ENCODE measurements around the gene TSHR. TPM values are rescaled to one million over a fixed set of nuclear protein-coding genes. Genes with fewer than 3 reads are reported as not detected.

The TSHR gene
- total and polyA plus RNA-seq, 2 experiments from 2014 or later, result 0.83 TPM; not detected in 1

- TF ChIP-seq CTCF (IDR thresholded peaks at IDR 0.05; ENCODE audit: poor library complexity) (no peak), EZH2phosphoT487 (IDR thresholded peaks at IDR 0.05; ENCODE audit: low read depth, severe bottlenecking, unreplicated experiment) (no peak), EZH2 (IDR thresholded peaks at IDR 0.05; ENCODE audit: borderline replicate concordance) (no peak)
- no peak overlapping the region for H3K27ac ChIP-seq
- H3K9me3 ChIP-seq (ENCODE audit: low read depth), result no peaks in the 10 kb centered on the region
- H3K79me2 ChIP-seq, result no peaks in the 10 kb centered on the region
- no peak overlapping the region for H3K4me3 ChIP-seq
- no peak for DNase-seq (ENCODE audit: low spot score)
- H3K9me2 ChIP-seq (replicated peaks; ENCODE audit: insufficient read depth), result no peaks in the 10 kb centered on the region
- H3K36me3 ChIP-seq (replicated peaks; ENCODE audit: insufficient read depth, low read depth), result no peaks in the 10 kb centered on the region
- H3K4me2 ChIP-seq, result no peak overlapping the region
- 79% methylated on average over 1 of the region's 1 CpG for WGBS (ENCODE audit: low lambda C conversion rate, missing lambda C conversion rate)
- H2AFZ ChIP-seq, result no peak overlapping the region
- H3K4me1 ChIP-seq (ENCODE audit: insufficient read depth), result no peaks in the 10 kb centered on the region
- no peaks in the 10 kb centered on the region for H4K20me1 ChIP-seq (ENCODE audit: insufficient read depth, poor library complexity, severe bottlenecking)
- peaks cover 46% of the 10 kb centered on the region for H3K27me3 ChIP-seq
Measured at GRCh38 chr14:80956922-80957321, 1.5 kb downstream of the TSHR start.

- H3K9me2 ChIP-seq (replicated peaks; ENCODE audit: insufficient read depth), result no peaks in the 10 kb centered on the region
- H3K79me2 ChIP-seq, result no peaks in the 10 kb centered on the region
- H4K20me1 ChIP-seq (ENCODE audit: insufficient read depth, poor library complexity, severe bottlenecking), result no peaks in the 10 kb centered on the region
- no peak overlapping the region for H3K4me3 ChIP-seq
- peaks cover 46% of the 10 kb centered on the region for H3K27me3 ChIP-seq
- no peak overlapping the region for H3K4me2 ChIP-seq
- no peak overlapping the region for H2AFZ ChIP-seq
- no peaks in the 10 kb centered on the region for H3K4me1 ChIP-seq (ENCODE audit: insufficient read depth)
- no peak overlapping the region for H3K27ac ChIP-seq
- WGBS (ENCODE audit: low lambda C conversion rate, missing lambda C conversion rate), result 87% methylated on average over 2 of the region's 2 CpGs
- DNase-seq (ENCODE audit: low spot score), result no peak
- no peaks in the 10 kb centered on the region for H3K36me3 ChIP-seq (replicated peaks; ENCODE audit: insufficient read depth, low read depth)
- TF ChIP-seq EZH2phosphoT487 (IDR thresholded peaks at IDR 0.05; ENCODE audit: low read depth, severe bottlenecking, unreplicated experiment) (no peak), EZH2 (IDR thresholded peaks at IDR 0.05; ENCODE audit: borderline replicate concordance) (no peak), CTCF (IDR thresholded peaks at IDR 0.05; ENCODE audit: poor library complexity) (no peak)
- no peaks in the 10 kb centered on the region for H3K9me3 ChIP-seq (ENCODE audit: low read depth)
Measured at GRCh38 chr14:80957613-80958012, 2.2 kb downstream of the TSHR start.

GRCh38 chr14:80958226-80958625 lies 2.8 kb downstream of the TSHR start:
- no peak for DNase-seq (ENCODE audit: low spot score)
- Histone ChIP-seq H3K9me3 (ENCODE audit: low read depth) (no peaks in the 10 kb centered on the region), H3K4me3 (no peak overlapping the region), H3K4me2 (no peak overlapping the region), H3K79me2 (no peaks in the 10 kb centered on the region), H4K20me1 (ENCODE audit: insufficient read depth, poor library complexity, severe bottlenecking) (no peaks in the 10 kb centered on the region), H3K9me2 (replicated peaks; ENCODE audit: insufficient read depth) (no peaks in the 10 kb centered on the region), H3K36me3 (replicated peaks; ENCODE audit: insufficient read depth, low read depth) (no peaks in the 10 kb centered on the region), H2AFZ (no peak overlapping the region), H3K27ac (no peak overlapping the region), H3K4me1 (ENCODE audit: insufficient read depth) (no peaks in the 10 kb centered on the region), H3K27me3 (peaks cover 46% of the 10 kb centered on the region)
- TF ChIP-seq CTCF (IDR thresholded peaks at IDR 0.05; ENCODE audit: poor library complexity), result no peak
- no peak for TF ChIP-seq EZH2 (IDR thresholded peaks at IDR 0.05; ENCODE audit: borderline replicate concordance)
- TF ChIP-seq EZH2phosphoT487 (IDR thresholded peaks at IDR 0.05; ENCODE audit: low read depth, severe bottlenecking, unreplicated experiment), result no peak
- WGBS (ENCODE audit: low lambda C conversion rate, missing lambda C conversion rate), result 81% methylated on average over 2 of the region's 2 CpGs

GRCh38 chr14:80958939-80959338 lies 3.5 kb downstream of the TSHR start:
- TF ChIP-seq EZH2 (IDR thresholded peaks at IDR 0.05; ENCODE audit: borderline replicate concordance) (no peak), CTCF (IDR thresholded peaks at IDR 0.05; ENCODE audit: poor library complexity) (no peak), EZH2phosphoT487 (IDR thresholded peaks at IDR 0.05; ENCODE audit: low read depth, severe bottlenecking, unreplicated experiment) (no peak)
- Histone ChIP-seq H3K79me2 (no peaks in the 10 kb centered on the region), H3K36me3 (replicated peaks; ENCODE audit: insufficient read depth, low read depth) (no peaks in the 10 kb centered on the region), H3K9me2 (replicated peaks; ENCODE audit: insufficient read depth) (no peaks in the 10 kb centered on the region), H3K4me2 (no peak overlapping the region), H3K27ac (no peak overlapping the region), H3K4me1 (ENCODE audit: insufficient read depth) (no peaks in the 10 kb centered on the region), H4K20me1 (ENCODE audit: insufficient read depth, poor library complexity, severe bottlenecking) (no peaks in the 10 kb centered on the region), H3K4me3 (no peak overlapping the region), H2AFZ (no peak overlapping the region), H3K9me3 (ENCODE audit: low read depth) (no peaks in the 10 kb centered on the region), H3K27me3 (peaks cover 46% of the 10 kb centered on the region)
- 92% methylated on average over 3 of the region's 3 CpGs for WGBS (ENCODE audit: low lambda C conversion rate, missing lambda C conversion rate)
- no peak for DNase-seq (ENCODE audit: low spot score)
